GM18909 (cell line): ENCODE measurements around the gene GRPEL2.

Source experiments
- ATAC-seq: cut with Tn5 transposase; IDR thresholded peaks from one replicate; pipeline ENCODE4 v1.9.1; 2021; ENCODE audit warnings: mild to moderate bottlenecking; ENCODE audit not compliant: unreplicated experiment, poor library complexity

Gene GRPEL2

DNA sequence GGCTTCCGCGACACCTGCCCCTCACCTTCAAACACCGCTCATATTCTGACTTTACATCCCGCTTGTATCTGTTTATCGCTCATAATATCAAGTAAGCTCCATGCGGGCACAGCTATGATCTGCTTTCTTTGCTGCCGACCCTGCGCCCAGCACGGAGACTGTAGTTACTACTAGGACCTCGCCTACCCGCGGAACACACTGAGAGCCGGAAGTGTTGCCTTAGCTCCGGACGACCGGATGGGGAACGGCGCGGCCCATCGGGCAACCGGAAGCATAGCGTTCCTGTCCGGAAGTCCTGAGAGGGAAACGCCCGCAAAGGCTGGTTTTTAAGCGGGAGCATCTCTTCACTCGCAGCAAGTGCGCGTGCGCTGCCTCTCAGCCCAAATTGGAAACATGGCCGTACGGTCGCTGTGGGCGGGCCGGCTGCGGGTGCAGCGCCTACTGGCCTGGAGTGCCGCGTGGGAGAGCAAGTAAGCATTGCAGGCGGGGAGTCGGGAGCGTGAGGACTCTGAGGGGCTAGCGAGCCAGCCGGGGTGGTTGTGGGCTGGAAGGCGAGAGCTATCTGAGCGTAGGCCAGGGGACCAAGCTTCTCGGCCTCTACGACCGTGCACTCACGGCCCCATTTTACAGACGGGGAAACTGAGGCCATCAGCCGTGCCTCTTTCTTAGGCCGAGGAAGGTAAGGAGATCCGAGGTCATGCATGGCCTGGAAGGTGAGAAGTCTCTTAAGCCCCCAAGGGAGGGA lies at the start of gene GRPEL2:
GRPEL2 (plus strand) TSS at position 353 of the 745 bp plus-strand sequence; CDS start at position 394, 41 bp downstream.
- peak; percentile 96 for ATAC-seq

DNA sequence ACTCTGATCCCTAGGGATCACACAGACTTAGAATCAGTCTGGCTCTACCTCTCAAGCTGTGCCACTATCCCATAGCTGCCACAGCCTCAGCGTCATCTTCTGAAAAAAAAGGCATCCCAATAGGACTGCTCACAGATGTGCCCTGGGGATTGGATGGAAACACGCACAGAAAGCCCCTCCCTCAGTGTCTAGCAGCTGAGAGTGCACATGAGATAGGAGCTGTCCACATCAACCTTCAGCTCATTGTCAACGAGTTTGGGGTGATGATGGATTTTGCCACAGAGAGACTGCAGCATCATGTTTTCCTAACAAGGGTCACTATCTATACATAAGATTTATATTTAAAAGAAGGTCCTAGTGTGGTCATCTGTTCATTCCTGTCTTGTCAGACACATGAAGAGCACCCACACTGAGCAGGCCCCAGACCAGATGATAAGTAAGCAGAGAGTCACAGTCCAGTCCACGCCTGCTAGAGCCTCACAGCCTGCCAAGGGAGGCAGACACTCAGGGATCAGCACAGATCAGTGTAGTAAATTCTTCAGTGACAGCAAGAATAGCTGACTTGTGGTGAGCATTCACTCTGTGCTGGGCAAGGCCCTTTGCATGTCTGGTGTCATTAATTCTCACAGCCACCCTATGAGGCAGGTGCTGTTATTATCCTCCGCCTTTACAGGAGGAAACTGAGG lies 47.8 kb upstream of the GRPEL2 start:
- no peak for ATAC-seq

DNA sequence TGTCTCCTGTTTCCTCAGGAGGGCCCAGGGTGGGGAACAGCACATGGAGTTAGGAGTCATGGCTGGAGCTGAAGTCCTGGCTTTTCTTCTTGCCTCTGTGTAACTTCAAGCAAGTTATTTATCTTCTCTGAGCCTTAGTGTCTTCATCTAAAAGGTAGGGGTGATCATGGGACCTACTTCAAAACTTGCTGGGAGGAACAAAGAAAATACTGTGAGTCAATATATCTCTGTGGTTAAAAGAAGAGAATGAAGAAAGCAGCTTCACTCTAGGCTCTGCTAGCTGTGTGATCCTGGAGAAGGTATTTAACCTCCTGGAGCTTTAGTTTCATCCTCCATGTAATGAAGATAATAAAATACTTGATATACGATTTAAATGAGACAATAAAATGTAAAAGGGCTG lies 47.1 kb upstream of the GRPEL2 start:
- ATAC-seq: no peak

DNA sequence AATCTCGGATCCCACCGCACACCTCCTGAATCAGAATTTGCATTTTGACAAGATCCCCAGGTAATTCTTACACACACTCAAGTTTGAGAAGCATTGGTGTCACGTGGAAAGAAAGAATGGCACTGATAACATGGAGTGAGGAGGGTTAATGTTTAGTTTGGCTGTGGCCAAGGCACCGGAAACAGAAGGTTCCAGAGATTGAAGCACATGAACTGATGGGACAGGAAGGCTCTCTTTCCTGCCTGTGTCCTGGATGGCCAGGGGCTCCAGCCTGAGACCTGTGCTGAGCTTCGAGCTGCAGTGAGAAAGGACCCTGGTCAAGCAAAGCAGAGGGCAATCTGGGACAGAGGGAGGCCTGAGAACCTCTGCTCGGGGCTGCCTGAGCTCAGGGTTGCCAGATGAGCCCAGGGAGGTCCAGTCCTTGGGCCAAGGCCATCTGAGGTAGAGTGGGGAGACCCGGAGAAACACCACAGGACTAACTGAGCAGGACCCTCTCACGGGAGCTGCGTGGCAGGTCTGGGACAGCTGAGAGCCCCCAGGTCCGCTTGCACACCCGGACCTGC lies 46.4 kb upstream of the GRPEL2 start:
- ATAC-seq: no peak

GRCh38 chr5:149299451-149300054 lies 45.7 kb upstream of the GRPEL2 start:
- ATAC-seq: no peak

GRCh38 chr5:149300441-149300840 lies 44.9 kb upstream of the GRPEL2 start:
- no peak for ATAC-seq

DNA sequence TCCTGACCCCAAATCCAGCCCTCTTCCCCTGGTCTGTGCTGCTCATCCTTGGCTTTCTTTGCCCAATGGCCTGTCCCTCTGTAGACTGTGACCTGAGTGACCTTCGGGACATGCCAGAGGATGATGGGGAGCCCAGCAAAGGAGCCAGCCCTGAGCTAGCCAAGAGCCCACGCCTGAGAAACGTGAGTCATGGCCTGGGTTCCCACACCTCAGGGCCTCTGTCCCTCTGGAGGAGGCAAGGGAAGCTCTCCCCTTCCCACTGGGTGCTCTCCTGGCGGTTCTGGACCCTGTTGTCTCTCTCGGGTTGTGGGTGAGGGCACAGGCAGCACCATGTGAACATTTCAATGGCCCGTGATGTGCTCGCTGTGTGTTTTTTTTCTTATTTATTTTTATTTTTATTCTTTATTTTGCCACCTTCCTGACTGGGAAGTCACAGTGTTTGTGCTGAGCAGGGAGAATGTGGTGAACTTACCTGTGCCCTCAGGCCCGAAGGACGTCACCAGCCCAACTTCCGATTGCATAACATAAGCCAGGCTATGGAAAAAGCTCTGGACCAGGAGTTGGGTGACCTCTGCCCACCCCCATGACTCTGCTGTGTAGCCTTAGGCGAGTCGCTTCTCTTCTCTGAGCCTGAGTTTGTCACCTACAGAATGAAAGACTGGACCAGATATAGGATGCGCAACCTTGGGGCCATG lies 44.1 kb upstream of the GRPEL2 start:
- no peak for ATAC-seq

DNA sequence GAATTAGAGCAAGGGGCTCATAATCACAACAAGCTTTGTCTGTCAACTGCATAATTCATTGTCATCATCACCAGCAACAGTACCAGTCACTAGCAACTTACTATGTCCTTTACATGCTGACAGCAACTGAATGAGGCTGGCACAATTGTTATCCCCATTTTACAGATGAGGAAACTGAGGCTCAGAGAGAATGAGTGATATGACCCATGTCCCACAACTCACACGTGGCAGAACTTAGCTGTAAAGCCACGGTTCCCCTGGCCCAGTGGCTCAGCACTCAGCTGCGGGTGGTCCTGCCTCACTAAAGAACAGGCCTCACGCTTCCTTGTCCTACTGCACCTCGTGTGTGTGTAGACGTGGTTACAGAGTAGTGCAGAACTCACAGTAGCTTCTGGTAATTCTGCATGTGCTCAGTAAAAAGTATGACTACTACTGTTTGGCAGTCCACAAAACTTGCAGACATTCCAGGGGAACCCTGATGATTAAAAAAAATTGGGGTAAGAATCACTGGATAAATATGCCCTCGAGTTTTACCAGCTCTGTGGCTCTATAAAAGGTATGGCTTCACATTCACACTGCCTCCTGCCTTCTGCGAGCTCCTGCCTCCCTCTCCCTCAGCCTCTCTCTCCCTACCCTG lies 43.4 kb upstream of the GRPEL2 start:
- no peak for ATAC-seq

DNA sequence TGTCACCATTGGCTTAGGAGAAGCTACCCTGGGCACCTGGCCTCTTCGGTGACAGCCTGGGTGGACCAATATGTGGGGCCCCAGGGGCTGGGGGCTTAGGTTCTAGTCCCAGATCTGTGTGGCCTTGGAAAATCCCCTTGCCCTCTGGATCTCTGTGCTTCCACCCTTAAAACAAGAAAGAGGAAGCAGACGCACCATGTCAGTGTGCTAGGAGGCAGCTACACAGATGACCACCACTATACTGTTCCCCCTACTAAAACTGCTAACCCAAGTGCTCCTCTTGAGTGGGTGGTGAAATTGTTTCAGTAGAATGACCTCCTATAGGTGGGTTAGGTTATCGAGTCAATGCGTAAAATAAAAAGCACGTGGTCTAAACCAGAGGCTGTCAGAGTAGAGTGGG lies 42.7 kb upstream of the GRPEL2 start:
- no peak for ATAC-seq

- ATAC-seq: no peak
Measured at GRCh38 chr5:149303210-149303609, 42.1 kb upstream of the GRPEL2 start.

GRCh38 chr5:149304195-149305078 lies 40.9 kb upstream of the GRPEL2 start:
- no peak for ATAC-seq

DNA sequence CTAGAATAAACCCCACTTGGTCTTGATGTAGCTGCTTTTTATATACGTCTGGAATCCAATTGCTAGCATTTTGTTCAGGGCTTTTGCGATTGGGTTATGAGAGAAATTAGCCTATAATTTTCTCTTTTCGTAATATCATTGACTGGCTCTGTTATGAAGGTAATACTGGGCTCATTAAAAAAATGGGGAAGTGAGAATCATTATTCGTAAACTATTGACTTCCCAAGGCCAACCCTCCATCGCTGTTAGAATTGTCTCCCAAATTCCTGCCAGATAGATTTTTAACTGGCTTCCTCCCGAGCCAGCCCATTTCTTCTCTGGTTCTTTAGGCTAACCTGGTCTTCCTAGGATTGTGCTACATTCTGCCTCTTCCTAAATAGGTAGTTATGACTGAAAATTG lies 35.9 kb upstream of the GRPEL2 start:
- ATAC-seq: no peak

GRCh38 chr5:149310488-149310887 lies 34.8 kb upstream of the GRPEL2 start:
- ATAC-seq: no peak

DNA sequence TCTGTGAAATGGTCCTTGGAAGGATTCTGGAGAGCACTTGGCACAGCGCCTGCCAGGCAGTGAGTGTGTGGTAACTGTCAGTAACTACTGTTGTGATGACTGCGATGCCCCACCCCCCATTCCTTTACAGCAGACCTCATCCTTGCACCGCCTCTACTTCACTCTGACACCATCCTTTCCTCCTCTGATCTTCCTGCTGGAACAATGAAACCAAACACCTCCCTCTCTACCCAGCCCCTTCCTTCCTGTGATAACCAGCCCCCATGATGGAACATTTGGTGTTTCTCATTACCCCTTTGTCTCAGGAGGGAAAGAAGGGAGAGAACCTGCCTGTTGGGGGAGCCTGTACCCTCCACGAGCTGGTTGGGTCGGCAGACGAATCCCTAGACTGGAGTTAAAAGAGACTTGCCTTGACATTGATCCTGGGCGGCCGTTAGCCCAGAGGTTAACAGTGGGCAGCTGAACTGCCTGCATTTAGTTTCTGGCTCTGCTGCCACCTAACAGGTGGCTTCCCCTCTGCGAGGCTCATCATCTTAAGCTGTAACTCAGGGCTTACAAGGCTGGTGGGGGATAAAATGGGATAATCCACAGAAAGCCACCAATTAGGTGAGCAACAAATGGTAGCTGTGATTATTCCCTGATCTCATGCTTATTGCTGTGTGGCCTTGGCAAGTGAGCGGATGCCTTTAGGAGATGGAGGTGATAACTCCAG lies 34.2 kb upstream of the GRPEL2 start:
- no peak for ATAC-seq

DNA sequence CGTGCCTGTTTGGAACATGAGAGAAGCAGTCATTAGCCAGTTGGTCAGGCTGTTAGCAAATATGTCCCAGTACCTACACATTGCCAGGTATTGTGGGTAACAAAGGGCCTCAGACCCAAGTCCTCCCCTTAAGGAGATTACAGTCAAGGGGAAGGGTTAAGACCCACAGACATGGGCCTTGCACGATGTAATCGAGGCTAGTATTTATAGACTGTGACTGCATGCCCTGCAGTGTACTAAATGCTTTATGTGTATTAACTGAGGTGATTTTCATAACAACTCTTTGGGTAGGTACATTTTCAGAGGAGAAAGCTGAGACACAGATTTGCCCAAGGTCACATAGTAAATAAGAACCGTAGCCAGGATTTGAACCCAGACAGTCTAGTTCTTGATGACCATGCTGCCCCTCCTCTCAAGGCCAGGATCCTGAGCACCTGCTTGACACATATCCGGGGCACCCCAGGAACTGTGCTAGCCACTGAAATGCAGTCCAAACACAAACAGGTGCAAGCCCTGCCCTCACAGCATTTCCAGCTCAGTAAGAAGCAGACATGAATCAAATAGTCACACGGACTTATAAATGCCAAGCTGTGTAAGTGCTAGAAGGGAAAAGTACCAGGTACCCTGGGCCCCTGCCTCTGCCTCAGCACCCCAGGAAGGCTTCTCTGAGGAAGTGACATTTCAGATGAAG lies 32.0 kb upstream of the GRPEL2 start:
- no peak for ATAC-seq

GRCh38 chr5:149314571-149315111 lies 30.7 kb upstream of the GRPEL2 start:
- ATAC-seq: no peak

DNA sequence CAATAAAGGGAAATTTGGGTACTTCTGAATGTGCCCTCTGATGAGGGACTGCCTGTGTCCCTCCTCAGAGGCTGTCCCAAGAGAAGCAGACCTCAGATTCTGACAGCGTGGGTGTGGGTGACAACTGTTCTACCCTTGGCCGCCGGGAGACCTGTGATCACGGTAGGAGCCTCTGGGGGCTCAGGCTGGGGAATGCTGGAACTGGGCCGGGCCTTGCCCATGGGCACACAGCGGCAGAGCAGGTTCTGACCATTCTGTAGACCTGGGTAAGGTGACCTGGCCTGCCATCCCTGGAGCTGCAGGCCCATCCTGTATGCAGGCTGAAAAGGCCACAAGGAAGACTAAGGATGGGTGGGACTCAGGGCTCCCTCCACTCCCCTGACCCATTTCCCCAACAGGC lies 29.5 kb upstream of the GRPEL2 start:
- no peak for ATAC-seq
